ENCODE results near the gene MVD. TPM values are rescaled to one million over a fixed set of nuclear protein-coding genes. Genes with fewer than 3 reads are reported as not detected.

Gene MVD
- total and polyA plus RNA-seq, 8 donors, result 24.3 to 154 (median 36.3) TPM

- H3K9me3 ChIP-seq, result no peaks in the 10 kb centered on the region
- peaks cover 0 to 52% of the 10 kb centered on the region in 2 donors for H3K36me3 ChIP-seq
- DNase-seq (peak in 1 of 4 donors; percentile 76), ATAC-seq (no peak)
- intact Hi-C loops (cut with DNase I), result no loop called here
- peaks cover 27 to 33% of the 10 kb centered on the region in 2 donors for H3K27me3 ChIP-seq
- no peak overlapping the region for H3K4me3 ChIP-seq
- peaks cover 0 to 41% of the 10 kb centered on the region in 2 donors for H3K4me1 ChIP-seq
- H3K27ac ChIP-seq, result no peak overlapping the region
- TF ChIP-seq CTCF (IDR thresholded peaks at IDR 0.05), result no peak
Measured at GRCh38 chr16:88642881-88643643, 19.8 kb downstream of the MVD start.

GRCh38 chr16:88640498-88641247, 22.2 kb downstream of the MVD start:
- ATAC-seq (no peak), DNase-seq (no peak)
- no peak overlapping the region for H3K27ac ChIP-seq
- intact Hi-C loops (cut with DNase I), result no loop called here
- no peak overlapping the region for H3K4me3 ChIP-seq
- H3K9me3 ChIP-seq, result no peaks in the 10 kb centered on the region
- TF ChIP-seq CTCF (IDR thresholded peaks at IDR 0.05), result no peak
- H3K27me3 ChIP-seq, result peaks cover 31 to 57% of the 10 kb centered on the region in 2 donors
- H3K36me3 ChIP-seq, result peaks cover 0 to 34% of the 10 kb centered on the region in 2 donors
- peaks cover 0 to 32% of the 10 kb centered on the region in 2 donors for H3K4me1 ChIP-seq

- Histone ChIP-seq H3K27me3 (peaks cover 31 to 61% of the 10 kb centered on the region in 2 donors), H3K9me3 (no peaks in the 10 kb centered on the region), H3K36me3 (peaks cover 0 to 28% of the 10 kb centered on the region in 2 donors), H3K4me3 (no peak overlapping the region), H3K27ac (no peak overlapping the region), H3K4me1 (peaks cover 0 to 38% of the 10 kb centered on the region in 2 donors)
- no peak for TF ChIP-seq CTCF (IDR thresholded peaks at IDR 0.05)
- ATAC-seq (no peak), DNase-seq (no peak)
- intact Hi-C loops (cut with DNase I), result no loop called here
Measured at GRCh38 chr16:88640039-88640495, 22.8 kb downstream of the MVD start.

- no peak overlapping the region for H3K4me3 ChIP-seq
- ATAC-seq (peak; percentile 55), DNase-seq (no peak)
- H3K36me3 ChIP-seq, result peaks cover 0 to 22% of the 10 kb centered on the region in 2 donors
- peaks cover 6 to 44% of the 10 kb centered on the region in 2 donors for H3K4me1 ChIP-seq
- no peaks in the 10 kb centered on the region for H3K9me3 ChIP-seq
- H3K27ac ChIP-seq, result no peak overlapping the region
- no peak for TF ChIP-seq CTCF (IDR thresholded peaks at IDR 0.05)
- intact Hi-C loops (cut with DNase I), result no loop called here
- H3K27me3 ChIP-seq, result peaks cover 31 to 61% of the 10 kb centered on the region in 2 donors
Measured at GRCh38 chr16:88639231-88640038, 23.5 kb downstream of the MVD start.

All from left lung (tissue), 10 donors.